Aorta (tissue), 5 donors: ENCODE measurements around the gene MYO3A. TPM values are rescaled to one million over a fixed set of nuclear protein-coding genes. Genes with fewer than 3 reads are reported as not detected.
"Not testable (repeated sequence)": the region's sequence is repeated elsewhere in the genome, so short reads cannot be mapped to it uniquely, and the experiment has no call there.

ENCODE experiments used
- ATAC-seq: fragments of 200-7000 bp; cut with Tn5 transposase; one replicate; pipeline ENCODE4 v1.9.1; 2022; ENCODE audit warnings: moderate library complexity; ENCODE audit not compliant: low FRiP score
- DNase-seq, 2 donors: peaks; one replicate each; pipeline ENCODE4 v3.0.0-alpha.2; 2020
- H3K27ac ChIP-seq, 2 donors: one replicate each; pipeline ENCODE4 v1.5.1; 2013; ENCODE audit warnings: low read length in 2 of 2, mild to moderate bottlenecking in 2 of 2, moderate library complexity in 2 of 2, control low read depth in 1 of 2, inconsistent platforms in 1 of 2, low read depth in 1 of 2
- H3K27me3 ChIP-seq, 2 donors: one replicate each; pipeline ENCODE4 v1.6.1; 2013; ENCODE audit warnings: control low read depth in 1 of 2, low read length in 1 of 2, mild to moderate bottlenecking in 1 of 2, moderate library complexity in 1 of 2; ENCODE audit not compliant: insufficient read depth in 2 of 2, control insufficient read depth in 1 of 2
- H3K36me3 ChIP-seq, 2 donors: one replicate each; pipeline ENCODE4 v1.6.1; 2013; ENCODE audit warnings: control low read depth in 1 of 2, low read length in 1 of 2, mild to moderate bottlenecking in 1 of 2; ENCODE audit not compliant: insufficient read depth in 2 of 2, control insufficient read depth in 1 of 2
- H3K4me1 ChIP-seq, 2 donors: one replicate each; pipeline ENCODE4 v1.6.1; 2013; ENCODE audit warnings: low read length in 2 of 2, control low read depth in 1 of 2, mild to moderate bottlenecking in 1 of 2, moderate library complexity in 1 of 2; ENCODE audit not compliant: insufficient read depth in 2 of 2, control insufficient read depth in 1 of 2
- H3K4me3 ChIP-seq, 2 donors: one replicate each; pipeline ENCODE4 v1.5.1; 2013; ENCODE audit warnings: low read length in 2 of 2, control low read depth in 1 of 2, mild to moderate bottlenecking in 1 of 2
- H3K9me3 ChIP-seq: one replicate; pipeline ENCODE4 v1.6.1; 2013; ENCODE audit warnings: mild to moderate bottlenecking, low read length; ENCODE audit not compliant: control insufficient read depth
- WGBS, 2 donors: extraction: QIAGEN DNeasy Blood & Tissue Kit; methylation state at CpG; one replicate each; pipeline ENCODE4 v1.1.7; 2013; 5-methylcytosine and 5-hydroxymethylcytosine counted together
- intact Hi-C, 2 donors: fragments of 100-400 bp; cut with DNase I; formaldehyde crosslinking; loops; one replicate each; pipeline versions ENCODE4 v1.14.2 to v1.15.0; 2022
- polyA plus RNA-seq, 2 donors: library from polyadenylated mRNA; stranded (reverse); fragments of 200-250 nt; gene quantifications; one replicate each; pipeline ENCODE4 v1.2.3, GENCODE V29; 2013
- total RNA-seq, 2 donors: library from RNA; stranded (reverse); fragmentation: NEBNext Ultra II Directional; extraction: Animal tissue kit (Norgen Biotek cat#: 25700); gene quantifications; one replicate each; pipeline ENCODE4 v1.2.1, GENCODE V29; 2021
- donor health status: healthy with polysubstance abuse.
- donor health status: Bipolar disorder and iron deficiency.
- donor health status: DM: no; HTN: no; CAD: no.
- donor health status: DM: no; HTN: no; CAD: no.
- donor health status: DM: yes; HTN: yes; CAD: no.

The MYO3A gene
- total and polyA plus RNA-seq, 4 donors: 0.84 to 5.9 (median 3.5) TPM; not detected in 1

DNA sequence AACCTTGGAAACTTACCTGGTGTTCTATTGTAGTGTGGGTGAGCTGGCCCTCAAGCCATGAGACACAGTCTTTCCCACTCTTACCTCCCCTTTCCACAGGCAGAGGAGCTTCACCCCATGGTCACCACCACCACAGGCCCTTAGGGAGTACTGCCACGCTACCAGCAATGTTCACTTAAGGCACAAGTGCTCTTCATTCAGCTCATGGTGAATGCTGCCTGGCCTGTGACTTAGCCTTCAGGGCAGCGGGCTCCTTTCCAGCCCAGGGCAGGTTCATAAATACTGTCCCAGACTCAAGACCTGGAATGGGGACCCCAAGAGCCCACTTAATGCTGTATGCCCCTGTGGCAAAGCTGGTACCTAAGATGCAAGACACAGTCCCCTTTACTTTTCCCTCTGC lies 109.4 kb downstream of the MYO3A start:
- H3K4me3 ChIP-seq: no peak overlapping the region
- DNase-seq (no peak), ATAC-seq (no peak)
- peaks cover 0 to 3% of the 10 kb centered on the region in 2 donors for H3K4me1 ChIP-seq
- H3K27me3 ChIP-seq: no peaks in the 10 kb centered on the region
- no peaks in the 10 kb centered on the region for H3K9me3 ChIP-seq
- 85 to 90% methylated on average over 2 of the region's 2 CpGs for WGBS, 2 donors
- intact Hi-C loops: no loop called here
- no peaks in the 10 kb centered on the region for H3K36me3 ChIP-seq
- H3K27ac ChIP-seq: peak overlapping the region; percentile 16 to 73

DNA sequence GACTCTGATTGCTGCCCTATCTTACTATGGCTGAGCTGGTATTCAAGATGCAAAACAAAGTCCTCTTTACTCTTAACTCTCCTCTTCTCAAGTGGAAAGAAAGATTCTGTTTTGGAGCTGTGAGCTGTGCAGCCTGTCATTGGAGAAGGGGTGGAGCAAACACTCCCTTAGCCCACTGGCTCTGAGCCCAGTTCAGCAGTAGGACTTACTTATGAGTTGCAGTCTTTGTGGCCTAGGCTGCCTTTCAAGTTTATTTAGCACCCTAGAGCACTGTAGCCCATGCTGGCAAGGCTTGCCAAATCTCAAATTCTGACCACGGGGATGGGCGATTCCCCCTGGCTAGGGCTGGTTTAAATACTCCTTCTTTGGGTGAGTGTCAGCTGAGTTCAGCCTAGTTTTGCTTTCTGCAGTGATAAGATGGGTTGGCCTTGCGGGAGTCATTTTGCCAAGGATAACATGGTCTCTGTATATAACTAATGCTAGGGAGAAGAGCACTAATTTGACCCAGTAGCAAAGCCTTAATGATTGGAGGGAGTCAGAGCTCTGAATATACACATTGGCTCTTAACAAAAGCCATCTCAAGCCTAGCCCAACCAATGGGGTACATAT lies 110.2 kb downstream of the MYO3A start:
- no peak overlapping the region for H3K4me3 ChIP-seq
- H3K4me1 ChIP-seq: peaks cover 4% of the 10 kb centered on the region in 2 donors
- ATAC-seq (peak; percentile 79), DNase-seq (peak; percentile 72 to 76)
- H3K27ac ChIP-seq: peak overlapping the region in 1 of 2 donors; percentile 73
- no peaks in the 10 kb centered on the region for H3K36me3 ChIP-seq
- intact Hi-C loops: no loop called here
- 2 to 6% methylated on average over 3 of the region's 3 CpGs for whole genome bisulfite sequencing, 2 donors
- no peaks in the 10 kb centered on the region for H3K27me3 ChIP-seq
- H3K9me3 ChIP-seq: no peaks in the 10 kb centered on the region

DNA sequence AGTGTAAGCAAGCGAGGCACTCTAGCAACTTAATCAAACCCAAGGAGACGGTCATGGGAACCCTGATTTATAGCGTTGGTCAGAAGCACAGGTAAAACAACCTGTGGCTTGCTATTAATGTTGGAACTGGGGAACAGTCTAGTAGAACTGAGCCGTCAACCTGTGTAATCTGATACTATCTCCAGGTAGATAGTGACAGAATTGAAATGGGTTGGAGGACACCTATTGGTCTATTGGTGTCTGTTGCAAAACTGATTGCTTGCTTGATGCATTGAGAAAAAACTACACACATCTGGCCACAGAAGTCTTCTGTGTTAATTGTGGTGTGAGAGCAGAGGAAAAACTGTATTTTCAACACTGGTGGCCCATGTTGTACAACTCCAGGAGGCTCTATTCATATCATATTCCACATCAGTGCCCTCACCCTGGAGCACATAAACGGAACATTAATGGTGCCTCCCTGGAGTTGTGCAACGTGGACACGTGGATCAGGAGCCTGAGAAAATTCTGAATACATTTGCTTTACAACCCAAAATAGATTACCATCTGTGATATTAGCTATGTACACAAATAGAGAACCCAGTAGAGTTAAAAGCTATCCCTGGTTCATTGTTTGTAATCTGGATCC lies 112.2 kb downstream of the MYO3A start:
- H3K4me1 ChIP-seq: peaks cover 4% of the 10 kb centered on the region in 2 donors
- no peaks in the 10 kb centered on the region for H3K27me3 ChIP-seq
- H3K4me3 ChIP-seq: no peak overlapping the region
- H3K9me3 ChIP-seq: no peaks in the 10 kb centered on the region
- no peak for ATAC-seq
- no peaks in the 10 kb centered on the region for H3K36me3 ChIP-seq
- DNase-seq: no peak
- H3K27ac ChIP-seq: no peak overlapping the region
- intact Hi-C loops: no loop called here
- WGBS, 2 donors: 77 to 80% methylated on average over 7 of the region's 7 CpGs

DNA sequence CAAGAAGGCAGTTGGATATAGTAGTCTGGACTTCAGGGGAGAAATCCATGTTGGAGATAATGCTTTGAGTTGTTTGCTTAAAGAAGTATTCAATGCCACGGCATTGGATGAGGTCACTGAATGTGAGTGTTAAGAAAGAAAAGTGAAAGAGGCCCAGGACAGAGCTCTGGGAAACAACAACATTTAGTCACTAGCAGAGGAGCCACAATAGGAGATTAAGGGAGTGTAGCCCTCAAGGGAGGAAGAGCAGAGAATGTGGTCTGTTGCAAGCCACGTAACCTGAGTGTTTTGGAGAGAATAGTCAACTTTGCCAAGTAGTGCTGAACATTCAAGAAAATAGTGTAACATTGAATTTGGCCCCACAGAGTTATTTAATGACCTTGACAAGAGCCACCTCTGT lies 114.7 kb downstream of the MYO3A start:
- no peak for DNase-seq
- no peaks in the 10 kb centered on the region for H3K36me3 ChIP-seq
- WGBS, 2 donors: 49 to 56% methylated on average over 2 of the region's 2 CpGs
- intact Hi-C loops: no loop called here
- ATAC-seq: no peak
- peaks cover 1 to 4% of the 10 kb centered on the region in 2 donors for H3K4me1 ChIP-seq
- H3K27me3 ChIP-seq: no peaks in the 10 kb centered on the region
- no peak overlapping the region for H3K27ac ChIP-seq
- no peak overlapping the region for H3K4me3 ChIP-seq
- H3K9me3 ChIP-seq: no peaks in the 10 kb centered on the region

DNA sequence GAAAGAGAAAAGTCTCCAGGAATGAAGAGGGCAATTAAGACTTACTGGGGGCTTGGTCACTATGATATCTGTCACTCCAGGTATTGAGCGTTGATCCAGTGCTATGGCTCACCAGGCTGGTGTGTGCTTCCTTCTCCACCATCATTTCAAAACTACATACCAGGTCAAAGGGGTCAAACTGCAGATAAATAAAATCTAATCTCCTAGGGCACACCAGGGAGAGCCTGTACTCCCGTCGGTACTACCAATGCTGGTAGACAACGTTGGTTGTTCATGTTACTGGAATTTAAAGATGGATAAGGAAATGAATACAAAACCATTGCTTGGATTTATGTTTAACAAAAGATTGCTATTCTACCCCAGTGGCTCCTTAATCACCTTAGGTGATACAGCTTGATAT lies 118.3 kb downstream of the MYO3A start:
- Histone ChIP-seq H3K9me3 (no peaks in the 10 kb centered on the region), H3K27me3 (no peaks in the 10 kb centered on the region), H3K36me3 (no peaks in the 10 kb centered on the region), H3K4me3 (no peak overlapping the region), H3K27ac (no peak overlapping the region), H3K4me1 (peaks cover 1 to 4% of the 10 kb centered on the region in 2 donors)
- DNase-seq (no peak), ATAC-seq (no peak)
- WGBS, 2 donors: 44 to 48% methylated on average over 4 of the region's 4 CpGs
- intact Hi-C loops: no loop called here

DNA sequence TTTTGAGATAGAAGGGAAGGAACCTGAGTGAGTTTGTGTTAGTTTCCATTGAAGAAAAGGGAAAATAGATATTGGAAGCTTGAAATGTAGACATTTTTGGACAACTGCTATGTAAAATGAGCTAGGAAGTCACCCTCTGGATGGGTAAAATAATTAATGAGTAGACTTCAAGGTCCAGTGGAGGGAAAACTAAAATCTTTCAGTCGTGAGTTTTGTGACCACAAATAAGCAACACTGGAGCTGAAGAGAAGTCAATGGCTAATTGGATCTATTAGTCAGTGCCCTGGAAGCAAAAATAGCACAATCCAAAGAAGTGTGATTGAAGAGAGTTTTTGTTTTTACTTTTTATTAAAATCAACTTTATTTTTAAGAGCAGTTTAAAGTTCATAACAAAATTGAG lies 123.4 kb downstream of the MYO3A start:
- no peaks in the 10 kb centered on the region for H3K27me3 ChIP-seq

DNA sequence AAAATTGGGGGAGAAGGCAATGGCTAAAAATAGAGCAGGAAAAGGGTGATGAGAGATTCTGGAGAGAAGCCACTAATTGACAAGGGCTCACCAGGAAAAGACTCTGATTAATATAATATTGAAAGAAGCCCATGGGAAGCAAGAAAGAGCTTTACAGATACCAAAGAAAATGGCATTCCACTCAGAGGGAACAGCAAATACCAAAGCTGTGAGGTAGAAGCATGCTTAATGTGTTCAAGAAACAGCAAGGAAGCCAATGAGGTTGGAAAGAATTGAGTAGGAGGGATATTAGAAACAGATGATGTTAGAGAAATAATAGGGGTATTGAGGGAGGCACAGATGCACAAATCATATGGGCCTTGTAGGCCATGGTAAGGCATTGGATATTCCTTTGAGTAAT lies 130.1 kb downstream of the MYO3A start:
- H3K4me3 ChIP-seq: no peak overlapping the region
- H3K4me1 ChIP-seq: no peaks in the 10 kb centered on the region
- intact Hi-C loops: no loop called here
- no peaks in the 10 kb centered on the region for H3K36me3 ChIP-seq
- ATAC-seq (no peak), DNase-seq (no peak)
- no peaks in the 10 kb centered on the region for H3K27me3 ChIP-seq
- H3K27ac ChIP-seq: no peak overlapping the region
- no peaks in the 10 kb centered on the region for H3K9me3 ChIP-seq

More for the DNA sequence above, 123.4 kb downstream of the MYO3A start:
- WGBS, 2 donors: 68 to 86% methylated on average over 1 of the region's 1 CpG
- DNase-seq (no peak), ATAC-seq (no peak)
- Histone ChIP-seq H3K4me3 (no peak overlapping the region), H3K36me3 (no peaks in the 10 kb centered on the region), H3K4me1 (no peaks in the 10 kb centered on the region), H3K9me3 (no peaks in the 10 kb centered on the region), H3K27ac (no peak overlapping the region)
- intact Hi-C loops: no loop called here

DNA sequence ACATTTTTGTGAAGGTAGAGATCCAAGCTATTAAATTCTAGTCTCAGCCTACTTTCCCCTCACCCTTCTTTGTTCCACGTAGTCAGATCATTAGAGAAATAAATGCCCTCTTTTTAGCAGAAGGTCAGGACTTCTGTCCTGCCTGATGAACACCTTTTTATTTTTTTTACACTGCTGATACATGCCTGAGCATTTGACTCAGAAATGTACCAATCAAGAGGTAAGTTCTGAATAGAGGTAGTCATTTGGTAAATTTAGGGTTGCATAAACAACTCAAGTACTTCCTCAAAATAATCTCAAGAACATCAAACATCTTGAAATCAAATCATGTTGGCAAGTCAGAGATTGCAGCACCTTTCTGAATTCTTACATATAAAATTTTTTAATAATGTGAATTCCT lies 133.7 kb downstream of the MYO3A start:
- Histone ChIP-seq H3K27ac (no peak overlapping the region), H3K4me3 (no peak overlapping the region), H3K27me3 (no peaks in the 10 kb centered on the region), H3K36me3 (peaks cover 0 to 3% of the 10 kb centered on the region in 2 donors), H3K4me1 (no peaks in the 10 kb centered on the region), H3K9me3 (no peaks in the 10 kb centered on the region)
- ATAC-seq (no peak), DNase-seq (no peak)
- WGBS, 2 donors: 38 to 51% methylated on average over 1 of the region's 1 CpG
- intact Hi-C loops: no loop called here

DNA sequence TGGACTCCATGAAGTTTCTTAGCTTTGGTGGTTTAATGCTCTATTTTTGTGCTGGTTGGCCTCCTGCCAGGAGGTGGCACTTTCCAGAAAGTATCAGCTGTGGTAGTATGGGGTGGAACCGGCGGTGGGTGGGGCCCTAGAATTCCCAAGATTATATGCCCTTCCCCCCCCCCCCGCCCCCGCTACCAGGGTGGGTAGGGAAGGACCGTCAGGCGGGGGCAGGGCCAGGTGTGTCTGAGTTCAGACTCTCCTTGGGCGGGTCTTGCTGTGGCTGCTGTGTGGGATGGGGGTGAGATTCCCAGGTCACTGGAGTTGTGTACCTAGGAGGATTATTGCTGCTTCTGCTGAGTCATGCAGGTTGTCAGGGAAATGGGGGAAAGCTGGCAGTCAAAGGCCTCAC lies 146.9 kb downstream of the MYO3A start:
- H3K27ac ChIP-seq, ATAC-seq, H3K27me3 ChIP-seq, H3K9me3 ChIP-seq, H3K4me3 ChIP-seq, intact Hi-C loops, H3K4me1 ChIP-seq, H3K36me3 ChIP-seq, DNase-seq: not testable (repeated sequence)
- 89 to 90% methylated on average over 7 of the region's 7 CpGs for WGBS, 2 donors
